CMK (cell line): Measurements from ENCODE around the gene FGFR3.

Experiments
- DNase-seq: peaks from one replicate; pipeline ENCODE4 v3.0.0-alpha.2; 2010; ENCODE audit warnings: low read depth

FGFR3 gene

DNA sequence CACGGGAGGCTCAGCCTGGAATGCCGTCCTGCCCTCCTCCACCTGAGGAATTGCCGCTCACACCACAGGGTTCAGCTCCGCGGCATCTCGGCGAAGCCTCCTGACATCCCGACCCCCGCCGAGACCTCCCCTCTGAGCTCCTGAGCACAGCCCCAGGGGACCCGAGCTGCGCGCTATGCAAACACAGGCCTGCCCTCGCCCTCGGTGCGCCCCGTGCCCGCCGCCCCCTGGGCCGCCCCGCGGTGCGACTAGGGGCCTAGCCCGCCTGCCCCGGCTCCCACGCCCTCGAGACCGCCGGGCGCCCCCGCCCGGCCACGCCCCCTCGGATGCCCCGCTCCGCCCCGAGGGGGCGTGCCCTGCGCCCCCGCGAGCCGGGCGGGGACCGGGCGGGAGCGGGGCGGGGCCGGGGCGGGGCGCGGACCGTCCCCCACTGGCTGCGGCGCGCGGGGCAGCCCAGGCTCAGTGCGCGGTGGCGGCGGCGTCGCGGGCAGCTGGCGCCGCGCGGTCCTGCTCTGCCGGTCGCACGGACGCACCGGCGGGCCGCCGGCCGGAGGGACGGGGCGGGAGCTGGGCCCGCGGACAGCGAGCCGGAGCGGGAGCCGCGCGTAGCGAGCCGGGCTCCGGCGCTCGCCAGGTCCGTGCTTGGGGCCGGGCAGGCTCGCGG lies at the start of gene FGFR3:
FGFR3 (plus strand) TSS at position 462 of the 664 bp plus-strand sequence. CDS start 642 bp downstream, outside the sequence.
- DNase-seq: no peak

- DNase-seq: no peak
Measured at GRCh38 chr4:1743551-1743950, 49.5 kb upstream of the FGFR3 start.

GRCh38 chr4:1743975-1744374 lies 49.1 kb upstream of the FGFR3 start:
- DNase-seq: no peak

DNA sequence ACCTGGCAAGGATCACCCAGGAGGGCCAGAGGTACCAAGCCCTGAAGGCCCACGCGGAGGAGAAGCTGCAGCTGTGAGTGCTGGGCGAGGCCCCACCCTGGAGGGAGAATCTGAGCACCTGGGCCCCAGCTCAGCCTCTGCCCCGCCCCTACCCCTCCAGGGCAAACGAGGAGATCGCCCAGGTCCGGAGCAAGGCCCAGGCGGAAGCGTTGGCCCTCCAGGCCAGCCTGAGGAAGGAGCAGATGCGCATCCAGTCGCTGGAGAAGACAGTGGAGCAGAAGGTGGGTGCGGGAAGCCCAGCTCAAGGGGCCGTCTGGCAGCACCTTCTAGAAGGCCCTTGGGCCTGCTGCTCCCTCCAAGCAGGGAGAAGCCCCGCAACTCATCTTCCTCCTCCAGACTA lies 48.5 kb upstream of the FGFR3 start:
- DNase-seq: no peak

- no peak for DNase-seq
Measured at GRCh38 chr4:1745165-1745564, 47.9 kb upstream of the FGFR3 start.

- DNase-seq: no peak
Measured at GRCh38 chr4:1745697-1746096, 47.4 kb upstream of the FGFR3 start.

GRCh38 chr4:1746265-1746691 lies 46.8 kb upstream of the FGFR3 start:
- DNase-seq: peak; percentile 78

DNA sequence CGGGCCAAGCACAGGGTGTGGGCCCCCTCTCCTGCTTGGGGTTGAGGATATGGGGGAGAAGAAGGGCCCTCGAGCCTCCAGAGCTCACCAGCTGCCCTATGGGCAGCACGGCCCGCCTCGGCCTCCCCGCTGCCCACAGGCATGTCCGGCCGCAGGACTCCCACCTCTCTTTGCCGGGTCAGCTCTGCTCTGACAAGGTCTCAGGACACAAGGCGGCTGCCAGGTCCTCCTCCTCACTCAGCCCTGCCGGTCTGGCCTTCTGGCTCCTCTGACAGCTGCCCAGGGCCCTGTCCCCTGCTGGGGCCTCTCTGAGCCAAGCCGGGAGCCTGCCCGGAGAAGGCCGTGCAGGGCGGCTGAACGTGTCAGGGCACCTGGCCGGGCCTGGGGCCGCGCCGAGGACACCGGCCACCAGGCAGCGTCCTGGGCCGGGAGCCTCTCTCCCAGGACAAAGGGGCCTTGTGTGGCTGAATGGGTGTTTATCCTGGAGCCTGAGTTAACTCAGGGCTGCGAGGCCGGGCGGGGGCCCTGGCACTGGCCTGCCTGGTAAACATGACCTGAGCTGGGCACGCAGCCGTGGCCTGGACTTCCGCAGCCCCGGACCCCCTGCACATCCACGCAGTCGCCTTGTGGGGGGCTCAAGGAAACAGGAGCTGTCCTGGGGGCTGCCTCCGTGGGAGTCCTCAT lies 46.0 kb upstream of the FGFR3 start:
- no peak for DNase-seq

GRCh38 chr4:1747603-1747967 lies 45.5 kb upstream of the FGFR3 start:
- DNase-seq: no peak

GRCh38 chr4:1748465-1748995 lies 44.6 kb upstream of the FGFR3 start:
- no peak for DNase-seq

DNA sequence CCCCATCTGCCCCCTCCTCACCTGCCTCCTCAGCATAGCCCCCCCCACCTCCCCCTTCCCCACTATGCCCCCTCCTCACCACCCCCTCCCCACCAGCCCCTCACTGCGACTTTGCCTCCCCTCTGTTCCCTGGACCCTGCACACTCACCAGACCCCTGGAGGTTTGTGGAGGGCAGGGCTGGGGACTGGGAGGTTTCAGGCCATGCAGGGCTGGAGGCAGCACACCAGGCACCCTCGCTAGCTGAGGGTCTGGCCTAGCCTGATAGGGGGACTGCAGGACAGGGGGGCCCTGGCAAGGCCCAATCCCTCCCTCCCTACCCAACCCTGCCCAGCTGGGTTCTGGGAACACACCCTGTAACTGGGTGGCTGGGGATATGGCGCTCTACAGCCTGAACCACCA lies 43.7 kb upstream of the FGFR3 start:
- DNase-seq: no peak

- no peak for DNase-seq
Measured at GRCh38 chr4:1749826-1750225, 43.3 kb upstream of the FGFR3 start.

DNA sequence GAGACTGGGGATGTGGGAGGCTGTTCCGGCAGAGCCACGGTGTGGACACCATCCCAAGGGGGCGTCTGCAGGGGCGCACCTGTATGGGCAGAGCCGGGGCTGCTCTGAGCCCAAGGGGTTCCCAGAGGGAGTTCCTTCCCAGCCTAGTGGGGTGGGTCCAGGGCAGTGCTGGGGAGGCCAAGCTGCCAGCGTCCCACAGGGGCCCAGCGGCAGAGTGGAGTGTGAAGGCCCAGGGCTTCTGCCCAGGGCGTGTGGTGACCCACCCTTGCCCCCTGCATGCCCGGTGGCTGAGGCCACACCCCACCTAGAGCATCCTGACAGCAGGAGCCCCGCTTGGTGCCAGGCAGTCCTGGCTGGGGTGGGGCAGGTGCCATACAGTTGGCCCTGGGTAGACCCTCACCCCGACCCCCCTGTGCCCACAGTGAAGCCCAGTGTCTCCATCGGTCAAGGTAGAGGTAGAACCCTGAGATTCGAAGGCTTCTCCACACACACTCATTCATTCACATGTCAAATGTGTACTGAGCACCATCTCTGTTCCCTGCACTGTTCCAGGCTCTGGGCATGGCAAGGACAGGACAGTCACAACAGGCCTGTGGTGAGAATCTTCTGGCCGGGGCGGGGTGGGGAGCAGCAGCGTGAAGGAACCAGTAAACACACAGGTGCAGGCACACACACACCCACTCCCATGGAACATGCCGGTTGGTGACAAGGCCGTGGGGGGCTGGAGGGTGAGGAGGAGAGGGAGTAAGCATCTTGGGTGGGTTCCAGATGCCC lies 42.5 kb upstream of the FGFR3 start:
- no peak for DNase-seq

DNA sequence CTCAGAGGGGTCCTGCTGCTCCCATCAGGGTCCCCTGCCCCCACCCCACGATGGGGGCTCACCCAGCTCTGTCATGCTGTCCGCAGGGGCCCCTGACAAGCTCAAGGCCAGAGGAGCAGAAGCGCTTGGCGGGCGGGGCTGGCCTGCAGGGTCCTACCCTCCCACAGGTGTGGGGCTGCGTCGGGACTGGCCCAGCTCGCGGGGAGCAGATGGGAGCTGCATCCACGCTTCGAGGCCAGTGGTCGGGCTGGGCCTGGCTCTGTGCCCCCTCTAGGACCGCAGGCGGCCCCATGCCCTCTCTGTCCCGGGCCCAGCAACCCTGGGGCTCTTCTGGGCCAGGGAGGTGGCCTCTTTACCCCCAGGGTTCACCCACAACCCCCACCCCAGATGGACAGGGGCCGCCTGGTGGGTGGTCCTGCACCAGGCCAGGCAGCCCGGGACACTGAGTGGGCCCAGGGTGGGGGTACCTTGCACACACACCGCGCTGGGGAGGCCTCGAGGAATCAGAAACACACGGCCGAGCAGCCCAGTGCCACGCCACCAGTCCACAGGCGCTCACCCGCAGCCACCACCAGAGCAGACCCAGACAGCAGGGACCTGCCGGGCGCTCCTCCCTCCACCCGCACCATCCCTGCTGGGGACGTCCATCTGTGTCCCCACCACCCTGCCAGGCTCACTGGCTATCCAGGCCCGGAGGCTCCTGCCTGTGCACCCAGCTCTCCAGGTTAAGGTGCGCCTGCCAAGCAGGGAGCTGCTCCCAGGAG lies 41.8 kb upstream of the FGFR3 start:
- no peak for DNase-seq

- no peak for DNase-seq
Measured at GRCh38 chr4:1751919-1752283, 41.2 kb upstream of the FGFR3 start.

GRCh38 chr4:1752284-1753041 lies 40.6 kb upstream of the FGFR3 start:
- DNase-seq: peak; percentile 90

DNA sequence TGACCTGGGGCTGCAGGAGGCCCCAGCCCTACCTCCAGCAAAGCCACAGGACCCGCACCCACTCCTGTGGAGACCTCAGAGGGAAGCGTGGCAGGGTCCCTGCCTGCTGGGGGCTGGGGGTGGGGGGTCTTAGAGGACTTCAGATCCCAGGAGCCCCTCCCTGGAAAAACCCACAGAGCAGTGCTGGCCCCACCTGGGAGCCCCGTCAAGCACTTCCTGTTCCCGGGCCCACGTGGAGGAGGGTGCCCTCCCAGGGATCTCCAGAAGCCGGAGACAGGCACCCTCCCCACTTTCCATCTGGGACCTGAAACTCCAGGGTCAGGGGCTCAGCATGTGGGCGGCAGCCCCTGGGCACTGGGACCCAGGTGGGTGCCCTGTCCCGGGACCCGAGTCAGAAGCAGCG lies 39.8 kb upstream of the FGFR3 start:
- DNase-seq: no peak

- DNase-seq: no peak
Measured at GRCh38 chr4:1753697-1754311, 39.3 kb upstream of the FGFR3 start.

DNA sequence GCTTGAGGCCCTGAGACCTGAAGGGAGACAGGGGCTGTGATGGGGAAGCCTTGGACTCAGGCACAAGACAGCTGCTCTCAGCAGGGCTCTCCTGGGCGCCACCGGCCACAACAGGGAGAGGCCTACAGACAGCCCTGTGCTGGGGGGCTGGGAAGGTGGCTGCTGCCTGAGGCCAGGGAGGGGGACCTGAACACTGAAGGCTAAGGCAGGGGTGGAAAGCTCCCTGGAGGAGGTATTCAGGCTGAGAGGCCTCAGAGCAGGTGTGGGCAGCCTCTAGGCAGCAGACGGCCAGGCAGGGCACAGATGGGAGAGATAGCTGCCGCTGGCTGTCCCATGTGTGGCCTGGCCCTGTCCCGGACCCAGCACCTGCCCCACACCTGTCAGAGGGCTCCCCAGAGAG lies 38.8 kb upstream of the FGFR3 start:
- no peak for DNase-seq

- no peak for DNase-seq
Measured at GRCh38 chr4:1755297-1755696, 37.8 kb upstream of the FGFR3 start.

GRCh38 chr4:1756079-1756478 lies 37.0 kb upstream of the FGFR3 start:
- peak; percentile 88 for DNase-seq
